A673 (cell line): Measurements from ENCODE around the gene ZSCAN10.

ENCODE experiments used
- EZH2 ChIP-seq: fragments of 200-600 bp; sonication (generic); IDR thresholded peaks from 2 replicates; pipeline ENCODE4 v1.6.1; 2017; ENCODE audit warnings: borderline replicate concordance, low read depth, mild to moderate bottlenecking, mixed read lengths, antibody characterized with exemption, low read length; ENCODE audit not compliant: poor library complexity, severe bottlenecking
- TF ChIP-seq, protein P1 (sequence below): fragments of 300-800, 200-600 bp; sonication (generic); conservative IDR thresholded peaks from 2 replicates; pipeline ENCODE4 v1.5.1; 2017; ENCODE audit warnings: low read depth, mild to moderate bottlenecking, antibody characterized with exemption, low read length, moderate library complexity, mixed read lengths

DNA sequence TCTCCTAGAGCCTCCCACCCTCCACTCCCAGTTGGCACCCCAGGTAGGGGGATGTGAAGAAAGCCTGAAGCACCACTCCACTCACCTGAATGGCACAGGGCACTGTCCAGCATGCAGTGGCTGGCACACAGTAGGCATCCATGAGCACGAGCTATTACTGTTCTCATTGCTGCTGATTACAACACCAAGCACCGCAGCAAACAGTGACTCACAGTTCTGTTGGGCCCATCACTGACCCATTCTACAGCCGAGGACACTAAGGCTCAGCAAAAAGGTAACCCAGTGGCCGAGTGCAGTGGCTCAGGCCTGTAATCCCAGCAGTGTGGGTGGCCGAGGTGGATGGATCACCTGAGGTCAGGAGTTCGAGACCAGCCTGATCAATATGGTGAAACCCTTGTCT, 2.7 kb downstream of the ZSCAN10 start:
- no peak for TF ChIP-seq EZH2
- TF ChIP-seq, protein P1, sequence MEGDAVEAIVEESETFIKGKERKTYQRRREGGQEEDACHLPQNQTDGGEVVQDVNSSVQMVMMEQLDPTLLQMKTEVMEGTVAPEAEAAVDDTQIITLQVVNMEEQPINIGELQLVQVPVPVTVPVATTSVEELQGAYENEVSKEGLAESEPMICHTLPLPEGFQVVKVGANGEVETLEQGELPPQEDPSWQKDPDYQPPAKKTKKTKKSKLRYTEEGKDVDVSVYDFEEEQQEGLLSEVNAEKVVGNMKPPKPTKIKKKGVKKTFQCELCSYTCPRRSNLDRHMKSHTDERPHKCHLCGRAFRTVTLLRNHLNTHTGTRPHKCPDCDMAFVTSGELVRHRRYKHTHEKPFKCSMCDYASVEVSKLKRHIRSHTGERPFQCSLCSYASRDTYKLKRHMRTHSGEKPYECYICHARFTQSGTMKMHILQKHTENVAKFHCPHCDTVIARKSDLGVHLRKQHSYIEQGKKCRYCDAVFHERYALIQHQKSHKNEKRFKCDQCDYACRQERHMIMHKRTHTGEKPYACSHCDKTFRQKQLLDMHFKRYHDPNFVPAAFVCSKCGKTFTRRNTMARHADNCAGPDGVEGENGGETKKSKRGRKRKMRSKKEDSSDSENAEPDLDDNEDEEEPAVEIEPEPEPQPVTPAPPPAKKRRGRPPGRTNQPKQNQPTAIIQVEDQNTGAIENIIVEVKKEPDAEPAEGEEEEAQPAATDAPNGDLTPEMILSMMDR: no peak
